Activated naive CD8-positive, alpha-beta T cell treated with anti-CD3 and anti-CD28 coated beads, Interleukin-2, amount 50 U/mL, for 16 hours (primary cell): ENCODE data around the gene ANLN.
"Not testable (repeated sequence)": the region's sequence is repeated elsewhere in the genome, so short reads cannot be mapped to it uniquely, and the experiment has no call there.

Source experiments
- DNase-seq: peaks from one replicate; pipeline ENCODE4 v3.0.0-alpha.2; 2020; ENCODE audit warnings: low read depth, low spot score

The ANLN gene

GRCh38 chr7:36379831-36380504 is 9.7 kb upstream of the ANLN start:
- DNase-seq, result no peak

- DNase-seq, result no peak
Observed at GRCh38 chr7:36381056-36381455, 8.6 kb upstream of the ANLN start.

- not testable (repeated sequence) for DNase-seq
Observed at GRCh38 chr7:36383284-36383683, 6.4 kb upstream of the ANLN start.

- DNase-seq, result not testable (repeated sequence)
Observed at GRCh38 chr7:36385646-36386045, 4.0 kb upstream of the ANLN start.

- DNase-seq, result no peak
Observed at GRCh38 chr7:36387435-36388231, 2.0 kb upstream of the ANLN start.

- DNase-seq, result no peak
Observed at GRCh38 chr7:36388423-36388822, 1.2 kb upstream of the ANLN start.

- no peak for DNase-seq
Observed at GRCh38 chr7:36390199-36391090, 783 bp downstream of the ANLN start.

- DNase-seq, result no peak
Observed at GRCh38 chr7:36391436-36392198, 2.0 kb downstream of the ANLN start.

- DNase-seq, result no peak
Observed at GRCh38 chr7:36393826-36394225, 4.2 kb downstream of the ANLN start.

GRCh38 chr7:36395171-36395894 is 5.7 kb downstream of the ANLN start:
- no peak for DNase-seq

- DNase-seq, result no peak
Observed at GRCh38 chr7:36396150-36396549, 6.5 kb downstream of the ANLN start.

GRCh38 chr7:36400036-36400435 is 10.4 kb downstream of the ANLN start:
- no peak for DNase-seq

- DNase-seq, result no peak
Observed at GRCh38 chr7:36400606-36401005, 10.9 kb downstream of the ANLN start.

GRCh38 chr7:36403452-36403851 is 13.8 kb downstream of the ANLN start:
- no peak for DNase-seq

- no peak for DNase-seq
Observed at GRCh38 chr7:36404639-36405408, 15.2 kb downstream of the ANLN start.

GRCh38 chr7:36405409-36405803 is 15.7 kb downstream of the ANLN start:
- no peak for DNase-seq

- no peak for DNase-seq
Observed at GRCh38 chr7:36406156-36406555, 16.5 kb downstream of the ANLN start.

- DNase-seq, result no peak
Observed at GRCh38 chr7:36407636-36408550, 18.2 kb downstream of the ANLN start.

- DNase-seq, result no peak
Observed at GRCh38 chr7:36408589-36408988, 18.9 kb downstream of the ANLN start.
